Esophagus muscularis mucosa (tissue), 4 donors: ENCODE measurements around the gene TSSK3. TPM values are rescaled to one million over a fixed set of nuclear protein-coding genes. Genes with fewer than 3 reads are reported as not detected.
A peak's percentile ranks its signal among the peaks of the same experiment; 100 is the strongest.

ENCODE experiments used
- DNase-seq: peaks from one replicate; pipeline ENCODE4 v3.0.0-alpha.2; 2017; ENCODE audit errors: extremely low spot score
- H3K27ac ChIP-seq, 4 donors: fragments of 200-600 bp; sonication (generic); replicated peaks in 1 of 4; 1 replicate in 3 of 4; 2 replicates in 1 of 4; pipeline ENCODE4 v1.5.1; 2016 to 2019; ENCODE audit warnings: mild to moderate bottlenecking in 1 of 4
- H3K27me3 ChIP-seq, 4 donors: fragments of 200-600 bp; sonication (generic); one replicate each; pipeline versions ENCODE4 v1.5.1 to v1.6.0; 2016 to 2019
- H3K36me3 ChIP-seq, 4 donors: fragments of 200-600 bp; sonication (generic); one replicate each; pipeline ENCODE4 v1.5.1; 2016 to 2019
- H3K4me1 ChIP-seq, 4 donors: fragments of 200-600 bp; sonication (generic); one replicate each; pipeline ENCODE4 v1.5.1; 2016 to 2019
- H3K4me3 ChIP-seq, 4 donors: fragments of 200-600 bp; sonication (generic); 1 replicate in 2 of 4; 2 replicates in 2 of 4; pipeline ENCODE4 v1.5.1; 2016 to 2019; ENCODE audit warnings: mild to moderate bottlenecking in 4 of 4, moderate library complexity in 1 of 4
- H3K9me3 ChIP-seq, 4 donors: fragments of 200-600 bp; sonication (generic); 1 replicate in 3 of 4; 2 replicates in 1 of 4; pipeline ENCODE4 v1.5.1; 2016 to 2019
- EP300 ChIP-seq: sonication (generic); formaldehyde crosslinking; IDR thresholded peaks from one replicate; pipeline ENCODE4 v1.6.1; 2017; ENCODE audit warnings: antibody characterized with exemption
- POLR2A ChIP-seq: fragments of 450-650 bp; IDR thresholded peaks from one replicate; pipeline ENCODE4 v1.6.1; 2017; ENCODE audit warnings: antibody characterized with exemption, moderate library complexity, mild to moderate bottlenecking, low read depth
- POLR2AphosphoS5 ChIP-seq, 2 donors: sonication (generic); formaldehyde crosslinking; IDR thresholded peaks; one replicate each; pipeline ENCODE4 v1.6.1; 2017; ENCODE audit warnings: antibody characterized with exemption in 2 of 2
- WGBS: methylation state at CpG from one replicate; pipeline ENCODE4 v1.1.5; 2018; 5-methylcytosine and 5-hydroxymethylcytosine counted together
- intact Hi-C: fragments of 100-400 bp; cut with DNase I; formaldehyde crosslinking; loops from one replicate; pipeline ENCODE4 v1.15.1; 2023
- total RNA-seq, 4 donors: library from RNA; depleted of rRNA; stranded (reverse); fragments of >200 nt; gene quantifications; one replicate each; pipeline versions ENCODE4 v1.1.0 to v1.2.1, GENCODE V29; 2016
- TF ChIP-seq, protein P1 (sequence below), 3 experiments: fragments of 200-600 bp in 2 of 3; fragments of 450-650 bp in 1 of 3; sonication (generic) in 2 of 3; IDR thresholded peaks; one replicate each; pipeline ENCODE4 v1.5.1; 2017 to 2019; ENCODE audit warnings: antibody characterized with exemption in 3 of 3, mild to moderate bottlenecking in 2 of 3, moderate library complexity in 1 of 3

TSSK3 gene
- total RNA-seq, 4 donors from 2014 or later: 0.86 to 3.7 TPM; not detected in 2

DNA sequence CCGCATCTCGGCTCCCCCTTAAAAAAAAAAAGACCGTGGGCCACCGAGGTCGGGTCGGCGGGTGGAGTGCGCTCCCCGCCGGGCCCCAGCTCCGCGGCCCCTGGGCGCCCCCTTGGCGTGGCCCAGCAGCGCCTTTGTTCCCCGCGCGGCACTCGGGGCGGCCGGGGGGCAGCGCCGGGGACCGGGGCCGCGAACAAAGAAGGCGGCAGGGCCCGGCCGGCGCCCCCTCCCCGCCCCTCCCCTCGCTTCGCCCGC lies 26.9 kb upstream of the TSSK3 start:
- no peak for DNase-seq
- H3K4me1 ChIP-seq: peaks cover 32 to 47% (median 42%) of the 10 kb centered on the region in 4 donors
- TF ChIP-seq EP300 (no peak), POLR2A (no peak), POLR2AphosphoS5 (IDR thresholded peaks at IDR 0.05) (no peak)
- TF ChIP-seq, protein P1, sequence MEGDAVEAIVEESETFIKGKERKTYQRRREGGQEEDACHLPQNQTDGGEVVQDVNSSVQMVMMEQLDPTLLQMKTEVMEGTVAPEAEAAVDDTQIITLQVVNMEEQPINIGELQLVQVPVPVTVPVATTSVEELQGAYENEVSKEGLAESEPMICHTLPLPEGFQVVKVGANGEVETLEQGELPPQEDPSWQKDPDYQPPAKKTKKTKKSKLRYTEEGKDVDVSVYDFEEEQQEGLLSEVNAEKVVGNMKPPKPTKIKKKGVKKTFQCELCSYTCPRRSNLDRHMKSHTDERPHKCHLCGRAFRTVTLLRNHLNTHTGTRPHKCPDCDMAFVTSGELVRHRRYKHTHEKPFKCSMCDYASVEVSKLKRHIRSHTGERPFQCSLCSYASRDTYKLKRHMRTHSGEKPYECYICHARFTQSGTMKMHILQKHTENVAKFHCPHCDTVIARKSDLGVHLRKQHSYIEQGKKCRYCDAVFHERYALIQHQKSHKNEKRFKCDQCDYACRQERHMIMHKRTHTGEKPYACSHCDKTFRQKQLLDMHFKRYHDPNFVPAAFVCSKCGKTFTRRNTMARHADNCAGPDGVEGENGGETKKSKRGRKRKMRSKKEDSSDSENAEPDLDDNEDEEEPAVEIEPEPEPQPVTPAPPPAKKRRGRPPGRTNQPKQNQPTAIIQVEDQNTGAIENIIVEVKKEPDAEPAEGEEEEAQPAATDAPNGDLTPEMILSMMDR (IDR thresholded peaks at IDR 0.05): no peak
- no peaks in the 10 kb centered on the region for H3K27me3 ChIP-seq
- H3K27ac ChIP-seq: peak overlapping the region; percentile 59 to 71 (median 68)
- no CpG with 5 or more reads among the region's 34 CpGs for WGBS
- H3K36me3 ChIP-seq: peaks cover 13 to 31% (median 28%) of the 10 kb centered on the region in 4 donors
- intact Hi-C loops: no loop called here
- peak overlapping the region; percentile 77 to 82 (median 78) for H3K4me3 ChIP-seq
- no peaks in the 10 kb centered on the region for H3K9me3 ChIP-seq

DNA sequence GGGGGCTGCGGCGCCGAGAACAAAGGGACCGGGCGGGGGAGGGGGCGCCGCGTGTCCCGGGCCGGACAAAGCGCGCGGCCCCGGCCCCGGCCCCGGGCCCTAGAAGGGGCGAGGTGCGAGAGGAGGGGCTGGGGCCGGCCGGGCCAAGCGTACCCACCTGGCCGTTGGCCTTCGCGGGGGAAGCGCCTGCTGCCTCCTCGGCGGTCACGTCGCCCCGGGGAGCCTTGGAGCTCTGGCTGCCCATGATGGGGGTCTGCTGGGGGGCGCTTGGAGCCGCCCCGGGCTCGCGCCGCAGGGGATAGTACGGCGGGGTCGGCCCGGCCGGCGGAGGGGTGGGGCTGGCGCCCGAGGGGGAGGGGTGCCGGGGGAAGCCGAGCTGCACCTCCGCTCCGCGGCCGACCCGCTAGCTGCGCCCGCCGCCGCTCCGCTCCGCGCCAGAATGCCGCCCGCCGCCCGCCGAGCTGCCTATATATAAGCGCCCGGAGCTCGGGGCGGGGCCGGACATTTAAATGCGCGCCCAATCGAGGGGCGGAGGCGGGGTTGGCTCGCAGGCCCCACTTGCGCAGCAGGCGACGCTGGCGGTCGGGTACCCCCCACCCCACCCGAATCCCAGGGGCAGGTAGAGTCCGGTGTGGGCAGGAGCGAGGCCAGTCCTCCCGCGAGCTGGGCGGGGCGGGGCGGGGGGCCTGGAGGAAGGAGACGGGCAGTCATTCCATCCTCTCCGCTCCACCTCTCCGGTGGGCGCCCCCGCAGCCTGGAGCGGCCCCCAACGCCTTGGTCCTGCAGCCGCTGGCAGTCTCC lies 26.3 kb upstream of the TSSK3 start, which contains the start of gene MARCKSL1:
Gene MARCKSL1 (minus strand): TSS at position 444 of the 801 bp plus-strand sequence. CDS start 200 bp downstream, at position 244.
- no peaks in the 10 kb centered on the region for H3K9me3 ChIP-seq
- TF ChIP-seq POLR2AphosphoS5 (IDR thresholded peaks at IDR 0.05) (peak; percentile 71 to 91), POLR2A (peak; percentile 46), EP300 (no peak)
- TF ChIP-seq, protein P1 (IDR thresholded peaks at IDR 0.05): no peak
- WGBS: 0% methylated on average over 3 of the region's 95 CpGs
- H3K27me3 ChIP-seq: no peaks in the 10 kb centered on the region
- no peak for DNase-seq
- peak within 1 kb of the TSS; percentile 77 to 82 (median 78) for H3K4me3 ChIP-seq
- peaks cover 13 to 26% (median 23%) of the 10 kb centered on the region in 4 donors for H3K36me3 ChIP-seq
- peak within 1 kb of the TSS; percentile 59 to 71 (median 68) for H3K27ac ChIP-seq
- intact Hi-C loops: no loop called here
- peaks cover 32 to 47% (median 42%) of the 10 kb centered on the region in 4 donors for H3K4me1 ChIP-seq

DNA sequence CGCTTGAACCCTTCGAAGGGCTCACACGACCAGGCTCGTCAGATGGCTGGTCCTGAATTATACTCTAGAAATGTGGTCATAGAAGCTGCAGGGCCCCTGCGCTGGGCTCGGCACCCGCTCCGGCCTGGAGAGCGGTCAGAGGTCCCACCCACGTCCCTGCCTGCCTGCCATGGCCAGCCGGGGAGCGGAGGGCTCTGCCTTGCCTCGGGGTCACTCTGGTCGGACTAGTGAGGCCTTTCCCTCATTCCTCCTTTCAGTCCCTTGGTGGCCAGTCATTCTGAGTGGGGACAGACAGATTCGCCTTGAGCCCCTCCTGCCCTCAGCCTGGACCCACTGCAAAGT lies 25.8 kb upstream of the TSSK3 start:
- Histone ChIP-seq H3K9me3 (no peaks in the 10 kb centered on the region), H3K27me3 (no peaks in the 10 kb centered on the region), H3K36me3 (peaks cover 9 to 20% (median 17%) of the 10 kb centered on the region in 4 donors), H3K4me1 (peaks cover 32 to 47% (median 42%) of the 10 kb centered on the region in 4 donors), H3K4me3 (peak overlapping the region; percentile 77 to 82 (median 78)), H3K27ac (peak overlapping the region; percentile 59 to 71 (median 68))
- TF ChIP-seq EP300 (no peak), POLR2AphosphoS5 (IDR thresholded peaks at IDR 0.05) (no peak), POLR2A (no peak)
- TF ChIP-seq, protein P1 (IDR thresholded peaks at IDR 0.05): no peak
- 10% methylated on average over 4 of the region's 15 CpGs for WGBS
- no peak for DNase-seq
- intact Hi-C loops: no loop called here

DNA sequence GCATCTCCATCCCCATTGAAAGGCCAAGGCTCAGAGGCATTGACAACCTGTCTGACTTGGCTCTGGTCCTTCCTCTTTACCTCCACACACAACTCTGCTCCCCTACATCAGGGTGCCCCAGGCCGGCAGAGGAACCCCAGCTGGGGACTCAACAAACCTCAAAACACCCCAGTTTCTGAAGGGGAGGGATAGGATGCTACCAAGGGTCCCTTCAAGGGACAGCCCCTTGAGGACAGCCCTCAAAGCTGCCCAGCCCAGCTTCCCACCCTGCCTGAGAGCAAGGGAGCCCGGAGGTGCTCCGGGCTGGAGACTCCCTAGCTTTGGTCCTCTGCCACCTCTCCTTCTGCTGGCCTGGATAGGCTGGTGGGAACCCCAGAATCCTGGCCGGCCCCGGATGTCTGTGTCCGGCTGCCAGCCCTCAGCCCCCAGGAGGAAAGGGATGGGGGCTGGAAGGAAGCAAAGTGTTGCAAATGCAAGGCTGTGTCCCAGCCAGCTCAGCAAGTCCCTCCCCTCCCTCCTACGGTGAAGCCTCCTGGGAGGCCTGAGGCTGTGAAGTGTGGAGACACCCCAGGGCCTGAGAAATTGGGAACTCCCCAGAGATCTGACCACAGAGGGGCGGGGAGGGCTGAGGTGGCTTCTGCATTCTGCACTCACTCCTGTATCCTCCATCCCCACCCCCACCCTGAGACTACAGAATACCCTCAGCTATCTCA lies 25.2 kb upstream of the TSSK3 start:
- Histone ChIP-seq H3K27me3 (no peaks in the 10 kb centered on the region), H3K36me3 (peaks cover 3 to 14% (median 11%) of the 10 kb centered on the region in 4 donors), H3K9me3 (no peaks in the 10 kb centered on the region), H3K4me3 (no peak overlapping the region), H3K4me1 (peaks cover 32 to 47% (median 42%) of the 10 kb centered on the region in 4 donors), H3K27ac (peak overlapping the region; percentile 59 to 71 (median 68))
- DNase-seq: no peak
- no peak for TF ChIP-seq POLR2AphosphoS5 (IDR thresholded peaks at IDR 0.05)
- TF ChIP-seq, protein P1 (IDR thresholded peaks at IDR 0.05): no peak
- no peak for TF ChIP-seq EP300
- TF ChIP-seq POLR2A: no peak
- WGBS: 69% methylated on average over 3 of the region's 8 CpGs
- intact Hi-C loops: no loop called here
